B cell (primary cell): ENCODE data around the gene GZMM.

ENCODE experiments used
- EZH2 ChIP-seq: IDR thresholded peaks from 2 replicates; pipeline ENCODE4 v1.6.1; 2012; ENCODE audit warnings: borderline replicate concordance, low read depth, mild to moderate bottlenecking, moderate library complexity, low read length; ENCODE audit not compliant: insufficient read depth, poor library complexity, severe bottlenecking
- TF ChIP-seq, protein P1 (sequence below): fragments of 200-600 bp; IDR thresholded peaks from one replicate; pipeline ENCODE4 v1.8.0; 2022; ENCODE audit warnings: antibody characterized with exemption, mild to moderate bottlenecking

DNA sequence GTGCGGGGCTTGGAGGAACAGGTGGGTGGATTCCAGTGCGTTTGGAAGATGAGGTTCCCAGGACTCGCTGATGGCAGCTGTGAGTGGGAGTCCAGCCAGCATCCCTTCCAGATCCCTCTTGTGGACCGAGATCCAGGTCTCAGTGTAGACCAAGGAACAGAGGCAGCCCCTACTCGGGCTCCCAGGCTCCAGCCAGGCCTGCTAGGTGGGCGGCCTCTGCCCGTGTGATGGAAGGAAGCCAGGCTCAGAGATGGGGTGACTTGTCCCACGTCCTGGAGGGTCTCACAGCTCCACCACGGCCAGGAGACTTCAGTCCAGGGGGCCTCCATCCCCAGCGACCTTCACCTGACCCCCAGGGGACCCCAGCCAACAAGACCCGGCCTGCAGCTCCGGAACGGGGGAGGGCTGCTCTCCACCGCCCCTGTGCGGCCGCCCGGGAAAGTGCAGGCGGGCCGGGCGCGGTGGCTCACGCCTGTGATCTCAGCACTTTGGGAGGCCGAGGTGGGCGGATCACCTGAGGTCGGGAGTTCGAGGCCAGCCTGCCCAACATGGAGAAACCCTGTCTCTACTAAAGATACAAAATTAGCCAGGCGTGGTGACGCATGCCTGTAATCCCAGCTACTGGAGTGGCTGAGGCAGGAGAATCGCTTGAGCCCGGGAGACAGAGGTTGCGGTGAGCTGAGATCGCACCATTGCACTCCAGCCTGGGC is 48.3 kb upstream of the GZMM start:
- TF ChIP-seq, protein P1, sequence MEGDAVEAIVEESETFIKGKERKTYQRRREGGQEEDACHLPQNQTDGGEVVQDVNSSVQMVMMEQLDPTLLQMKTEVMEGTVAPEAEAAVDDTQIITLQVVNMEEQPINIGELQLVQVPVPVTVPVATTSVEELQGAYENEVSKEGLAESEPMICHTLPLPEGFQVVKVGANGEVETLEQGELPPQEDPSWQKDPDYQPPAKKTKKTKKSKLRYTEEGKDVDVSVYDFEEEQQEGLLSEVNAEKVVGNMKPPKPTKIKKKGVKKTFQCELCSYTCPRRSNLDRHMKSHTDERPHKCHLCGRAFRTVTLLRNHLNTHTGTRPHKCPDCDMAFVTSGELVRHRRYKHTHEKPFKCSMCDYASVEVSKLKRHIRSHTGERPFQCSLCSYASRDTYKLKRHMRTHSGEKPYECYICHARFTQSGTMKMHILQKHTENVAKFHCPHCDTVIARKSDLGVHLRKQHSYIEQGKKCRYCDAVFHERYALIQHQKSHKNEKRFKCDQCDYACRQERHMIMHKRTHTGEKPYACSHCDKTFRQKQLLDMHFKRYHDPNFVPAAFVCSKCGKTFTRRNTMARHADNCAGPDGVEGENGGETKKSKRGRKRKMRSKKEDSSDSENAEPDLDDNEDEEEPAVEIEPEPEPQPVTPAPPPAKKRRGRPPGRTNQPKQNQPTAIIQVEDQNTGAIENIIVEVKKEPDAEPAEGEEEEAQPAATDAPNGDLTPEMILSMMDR, result peak; percentile 71
- no peak for TF ChIP-seq EZH2
